Breast epithelium (tissue), 3 donors: Measurements from ENCODE around the gene OR6Y1.

Source experiments
- POLR2A ChIP-seq: fragments of 450-650 bp; IDR thresholded peaks from one replicate; pipeline ENCODE4 v1.6.1; 2016; ENCODE audit warnings: antibody characterized with exemption, mild to moderate bottlenecking, moderate library complexity
- POLR2AphosphoS5 ChIP-seq, 3 donors: sonication (generic); formaldehyde crosslinking; IDR thresholded peaks; one replicate each; pipeline ENCODE4 v1.6.1; 2017; ENCODE audit warnings: antibody characterized with exemption in 3 of 3
- TF ChIP-seq, protein P1 (sequence below), 3 donors: fragments of 450-650 bp; IDR thresholded peaks; one replicate each; pipeline ENCODE4 v1.5.1; 2016 to 2017; ENCODE audit warnings: antibody characterized with exemption in 3 of 3, mild to moderate bottlenecking in 3 of 3, moderate library complexity in 3 of 3

DNA sequence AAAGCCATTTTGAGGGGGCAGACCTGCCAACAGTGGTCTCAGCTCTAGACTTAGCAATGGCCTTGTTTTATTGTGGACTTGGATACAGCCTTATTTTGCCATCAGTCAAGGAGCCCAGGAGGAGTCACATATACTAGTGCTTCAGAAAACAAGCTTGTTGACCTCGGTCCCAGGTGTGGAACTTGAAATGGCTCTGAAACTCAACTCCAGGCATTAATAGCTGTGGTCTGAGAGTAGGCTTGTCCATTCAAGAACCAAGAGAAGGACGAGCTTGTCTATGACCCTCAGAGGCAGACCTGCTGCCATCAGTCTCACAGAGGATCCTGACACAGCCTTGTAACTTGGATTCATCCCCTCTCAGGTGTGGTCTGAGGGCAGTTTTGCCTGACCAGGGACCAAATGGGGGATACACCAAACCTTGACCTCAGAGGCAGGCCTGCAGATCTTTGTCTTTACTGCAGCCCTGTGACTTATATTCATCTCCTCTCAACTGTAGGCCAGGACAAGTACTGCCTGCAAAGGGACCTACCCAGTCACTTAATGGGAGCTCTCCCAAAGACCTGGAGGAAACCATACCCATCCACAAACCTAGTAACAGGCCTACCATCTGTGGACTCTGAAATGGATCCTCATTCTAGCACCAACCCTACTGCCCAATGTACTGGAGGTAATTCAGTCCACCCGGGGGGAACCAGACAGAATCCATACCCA, 33.1 kb downstream of the OR6Y1 start:
- no peak for TF ChIP-seq POLR2AphosphoS5 (IDR thresholded peaks at IDR 0.05)
- TF ChIP-seq, protein P1, sequence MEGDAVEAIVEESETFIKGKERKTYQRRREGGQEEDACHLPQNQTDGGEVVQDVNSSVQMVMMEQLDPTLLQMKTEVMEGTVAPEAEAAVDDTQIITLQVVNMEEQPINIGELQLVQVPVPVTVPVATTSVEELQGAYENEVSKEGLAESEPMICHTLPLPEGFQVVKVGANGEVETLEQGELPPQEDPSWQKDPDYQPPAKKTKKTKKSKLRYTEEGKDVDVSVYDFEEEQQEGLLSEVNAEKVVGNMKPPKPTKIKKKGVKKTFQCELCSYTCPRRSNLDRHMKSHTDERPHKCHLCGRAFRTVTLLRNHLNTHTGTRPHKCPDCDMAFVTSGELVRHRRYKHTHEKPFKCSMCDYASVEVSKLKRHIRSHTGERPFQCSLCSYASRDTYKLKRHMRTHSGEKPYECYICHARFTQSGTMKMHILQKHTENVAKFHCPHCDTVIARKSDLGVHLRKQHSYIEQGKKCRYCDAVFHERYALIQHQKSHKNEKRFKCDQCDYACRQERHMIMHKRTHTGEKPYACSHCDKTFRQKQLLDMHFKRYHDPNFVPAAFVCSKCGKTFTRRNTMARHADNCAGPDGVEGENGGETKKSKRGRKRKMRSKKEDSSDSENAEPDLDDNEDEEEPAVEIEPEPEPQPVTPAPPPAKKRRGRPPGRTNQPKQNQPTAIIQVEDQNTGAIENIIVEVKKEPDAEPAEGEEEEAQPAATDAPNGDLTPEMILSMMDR (IDR thresholded peaks at IDR 0.05) = no peak
- TF ChIP-seq POLR2A = no peak
